Activated CD8-positive, alpha-beta memory T cell treated with anti-CD3 and anti-CD28 coated beads for 24 hours (primary cell): Measurements from ENCODE around the gene AAK1.
"Not testable (repeated sequence)": the region's sequence is repeated elsewhere in the genome, so short reads cannot be mapped to it uniquely, and the experiment has no call there.

Experiments used
- DNase-seq: peaks from one replicate; pipeline ENCODE4 v3.0.0-alpha.2; 2020

AAK1 gene

DNA sequence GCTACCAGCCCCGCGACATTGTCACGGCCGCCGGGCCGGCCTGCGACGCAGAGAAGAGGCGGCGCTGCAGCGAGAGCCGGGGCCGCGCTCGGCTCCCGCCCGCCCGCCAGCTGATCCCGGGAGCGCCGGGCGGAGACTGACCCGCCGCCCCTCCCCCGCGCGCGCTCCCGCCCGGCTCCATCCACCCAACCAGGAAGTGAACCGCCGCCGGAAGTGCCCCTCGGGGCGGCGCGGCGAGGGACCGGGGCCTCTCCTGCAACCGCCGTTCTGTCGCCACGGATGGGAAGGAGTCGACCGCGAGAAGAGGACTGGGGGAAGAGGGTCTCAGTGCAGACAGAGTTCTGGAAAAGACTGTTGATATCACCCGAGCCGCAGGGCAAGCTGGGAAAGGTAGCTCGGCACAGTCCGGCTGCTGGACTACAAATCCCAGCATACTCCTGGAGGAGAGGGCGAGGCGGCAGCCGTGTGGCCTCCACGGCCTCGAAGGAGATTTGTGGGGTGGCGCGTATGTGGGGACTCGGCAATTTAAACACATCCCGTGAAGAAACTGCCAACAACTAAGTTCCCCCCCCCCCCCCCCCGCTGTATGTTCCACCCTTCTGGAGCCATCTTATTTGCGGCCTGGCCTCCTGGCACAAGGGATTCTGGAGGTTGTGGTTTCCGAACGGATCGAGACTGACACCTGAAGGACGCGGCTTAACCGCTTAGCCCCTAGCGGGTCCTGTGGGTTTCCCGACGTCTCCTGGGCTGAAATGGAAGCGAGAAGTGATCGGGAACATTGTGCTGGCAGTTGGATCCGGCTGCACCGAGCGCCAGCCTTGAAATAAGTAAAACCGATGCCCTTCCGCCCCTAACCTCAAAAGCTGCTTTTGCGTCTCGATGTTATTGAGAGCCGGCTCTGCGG lies at the start of gene AAK1:
Gene AAK1 (minus strand): TSS at position 138 of the 904 bp plus-strand sequence. CDS start 699 bp downstream, outside the sequence.
- DNase-seq = peak; percentile 96

GRCh38 chr2:69692424-69692823 lies 48.9 kb upstream of the AAK1 start:
- DNase-seq = no peak

GRCh38 chr2:69689969-69690368 lies 46.4 kb upstream of the AAK1 start:
- DNase-seq = no peak

DNA sequence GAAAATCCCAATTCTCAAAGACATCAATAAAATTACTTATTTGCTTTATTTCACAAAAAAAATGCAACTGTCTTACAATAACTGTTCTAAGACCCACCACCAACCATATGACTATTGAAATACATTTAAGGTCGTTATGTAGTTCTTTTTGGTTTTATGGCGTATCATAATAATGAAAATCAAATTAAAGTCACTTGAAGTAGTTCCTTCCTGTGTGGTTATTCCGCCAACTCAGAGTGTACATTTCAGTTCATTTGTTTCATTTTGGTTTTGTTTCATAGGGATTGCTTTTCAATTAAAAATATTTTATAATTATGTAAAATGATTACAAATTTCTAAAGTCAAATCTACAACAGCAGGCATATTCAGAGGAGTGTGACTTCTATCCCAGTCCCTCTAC lies 45.9 kb upstream of the AAK1 start:
- no peak for DNase-seq

DNA sequence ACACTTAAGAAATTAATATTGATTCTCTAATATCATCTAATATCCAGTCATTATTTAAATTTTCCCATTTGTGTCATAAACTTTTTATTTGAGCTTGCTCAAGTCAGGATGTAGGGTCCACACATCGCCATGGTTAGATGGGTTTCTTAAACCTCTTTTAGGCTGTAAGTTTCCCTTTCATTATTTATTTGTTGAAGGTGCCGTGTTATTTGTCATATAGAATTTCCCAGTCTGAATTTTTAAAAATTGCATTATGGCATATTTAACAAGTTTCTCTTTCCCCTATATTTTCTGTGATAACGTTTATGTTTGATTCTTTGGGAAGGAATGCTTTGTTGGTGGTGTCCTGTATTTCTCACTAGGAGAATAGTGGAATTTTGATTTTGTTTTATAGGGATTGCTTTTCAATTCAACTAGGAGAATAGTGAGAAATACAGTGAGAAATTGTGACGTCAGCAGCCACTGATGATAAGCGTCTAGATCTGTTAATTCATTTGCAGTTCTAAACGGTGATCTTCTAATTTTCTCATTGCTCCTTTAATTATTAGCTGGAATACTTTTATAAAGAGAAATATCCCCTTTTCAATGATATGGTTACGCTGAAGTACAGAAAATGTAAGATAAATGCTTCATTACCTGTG lies 44.6 kb upstream of the AAK1 start:
- DNase-seq = no peak

- DNase-seq = no peak
Observed at GRCh38 chr2:69686813-69687212, 43.3 kb upstream of the AAK1 start.

DNA sequence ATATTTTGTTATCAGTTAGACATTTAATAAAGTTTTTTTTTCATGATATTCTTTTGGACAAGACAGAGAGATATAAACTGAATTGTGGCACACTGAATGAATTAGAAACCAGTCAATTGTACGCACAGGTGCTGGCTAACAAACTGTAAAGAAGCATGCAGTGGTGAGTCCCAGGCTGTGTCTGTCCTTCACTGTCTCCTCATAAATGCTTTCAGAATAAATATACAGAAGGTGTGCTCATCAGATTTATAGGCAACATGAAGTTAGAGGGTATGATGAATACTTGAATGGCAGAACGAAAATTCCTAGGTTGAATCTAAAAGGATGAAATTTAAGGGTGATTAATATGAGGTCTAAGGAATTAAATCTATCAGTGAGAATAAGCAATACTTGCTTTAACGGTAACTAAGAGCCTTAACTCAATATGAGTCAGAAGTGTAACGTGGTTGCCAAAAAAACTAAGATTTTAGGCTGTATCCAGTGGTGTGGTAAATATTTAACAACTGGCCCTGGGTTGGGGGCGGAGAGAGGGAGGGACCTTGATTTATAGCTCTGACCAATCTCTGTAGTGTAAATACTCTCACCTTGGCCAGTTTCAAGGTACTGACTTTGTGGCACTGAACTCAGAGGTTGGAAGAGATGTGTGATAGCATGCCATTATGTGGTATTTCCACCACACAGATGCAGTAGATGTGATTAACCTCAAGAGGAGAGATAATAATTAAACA lies 41.9 kb upstream of the AAK1 start:
- DNase-seq = no peak

DNA sequence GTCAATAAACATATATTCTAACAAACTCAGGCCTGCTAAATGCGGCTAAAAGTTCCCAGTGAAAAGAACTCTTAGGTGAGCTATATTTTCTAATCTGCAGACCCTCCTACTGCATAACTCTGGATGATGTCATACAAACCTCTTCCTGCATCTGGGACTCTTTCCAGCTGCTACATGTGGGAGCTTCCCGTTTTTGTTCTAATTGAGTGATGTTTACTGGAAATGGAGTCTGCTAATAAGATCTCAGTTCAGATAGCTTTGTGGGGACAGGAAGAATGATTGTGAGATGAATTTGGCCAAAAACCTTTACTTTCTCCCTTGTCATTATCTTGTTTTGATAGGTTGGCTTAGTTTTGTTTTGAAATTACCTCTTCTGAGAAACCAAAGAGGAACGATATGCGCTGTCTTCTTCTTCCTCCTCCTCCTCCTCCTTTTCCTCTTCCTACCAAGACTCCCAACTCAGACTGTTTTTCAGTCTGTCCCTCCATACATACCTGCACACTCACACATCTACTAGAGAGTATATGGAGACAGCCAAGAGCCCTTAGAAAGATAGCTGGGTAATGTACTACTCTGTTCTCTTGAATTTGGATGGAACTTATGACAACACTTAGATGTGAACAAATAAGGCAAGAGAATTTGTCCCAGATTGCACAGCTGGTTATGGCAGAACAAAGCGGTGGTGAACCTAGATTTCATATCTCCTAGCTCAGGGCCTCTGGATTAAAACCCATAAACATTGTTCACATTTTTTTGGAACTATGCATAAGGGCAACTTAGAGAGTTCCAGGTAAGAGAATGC lies 39.8 kb upstream of the AAK1 start:
- no peak for DNase-seq

GRCh38 chr2:69682525-69682924 lies 39.0 kb upstream of the AAK1 start:
- DNase-seq = no peak

DNA sequence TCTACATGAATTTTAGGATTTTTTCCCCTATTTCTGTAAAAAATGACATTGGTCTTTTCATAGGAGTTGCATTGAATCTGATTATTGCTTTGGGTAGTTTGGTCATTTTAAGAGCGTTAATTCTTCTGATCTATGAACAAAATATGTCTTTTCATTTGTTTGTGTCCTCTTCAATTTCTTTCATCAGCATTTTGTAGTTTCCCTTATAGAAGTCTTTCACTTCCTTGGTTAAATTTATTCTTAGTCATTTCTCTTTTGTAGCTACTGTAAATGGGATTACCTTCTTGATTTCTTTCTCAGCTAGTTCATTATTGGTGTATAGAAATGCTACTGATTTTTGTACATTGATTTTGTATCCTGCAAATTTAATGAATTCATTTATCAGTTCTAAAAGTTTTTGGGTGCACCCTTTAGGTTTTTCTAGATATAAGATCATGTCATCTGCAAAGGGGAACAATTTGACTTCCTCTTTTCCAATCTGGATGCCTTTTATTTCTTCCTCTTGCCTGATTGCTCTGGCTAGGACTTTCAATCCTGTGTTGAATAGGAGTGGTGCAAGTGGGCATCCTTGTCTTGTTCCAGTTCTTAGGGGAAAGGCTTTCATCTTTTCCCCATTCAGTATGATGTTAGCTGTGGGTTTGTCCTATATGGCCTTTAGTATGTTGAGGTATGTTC lies 36.6 kb upstream of the AAK1 start:
- no peak for DNase-seq

DNA sequence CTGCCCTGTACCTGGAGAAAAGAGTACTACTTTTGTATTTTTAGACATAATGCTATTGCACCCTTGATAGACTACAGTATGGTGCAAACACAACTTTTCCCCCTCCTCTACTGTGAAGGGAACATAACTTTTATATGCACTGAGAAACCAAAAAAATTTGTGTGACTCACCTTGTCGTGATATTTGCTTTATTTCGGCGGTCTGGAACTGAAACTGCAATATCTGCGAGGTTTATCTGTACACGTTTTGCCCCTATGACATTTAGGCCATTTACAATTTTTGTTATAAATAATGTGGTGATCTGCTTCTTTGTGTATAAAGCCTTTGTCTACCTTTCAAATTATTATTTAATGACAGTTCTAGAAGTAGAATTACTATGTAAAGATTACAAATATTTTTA lies 34.4 kb upstream of the AAK1 start:
- DNase-seq = no peak

DNA sequence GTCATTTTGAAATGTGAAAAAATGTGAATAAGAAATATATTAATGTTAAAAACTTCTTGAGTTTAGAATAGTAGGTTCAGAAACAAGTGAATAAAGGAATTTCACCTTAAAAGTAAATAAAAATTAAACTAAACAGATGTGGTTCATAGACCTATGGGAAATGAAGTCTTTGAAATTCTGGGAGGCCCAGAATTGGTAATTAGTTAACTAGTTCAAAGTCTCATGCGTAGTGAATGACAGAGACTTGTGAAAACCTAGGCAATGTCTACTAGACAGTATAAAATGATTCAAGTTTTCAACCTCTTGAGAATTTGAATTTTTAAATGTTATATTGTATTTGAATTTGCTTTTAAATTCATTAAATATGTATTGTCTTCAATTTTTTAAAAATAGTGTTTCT lies 32.6 kb upstream of the AAK1 start:
- DNase-seq = no peak

GRCh38 chr2:69674316-69674670 lies 30.8 kb upstream of the AAK1 start:
- no peak for DNase-seq

DNA sequence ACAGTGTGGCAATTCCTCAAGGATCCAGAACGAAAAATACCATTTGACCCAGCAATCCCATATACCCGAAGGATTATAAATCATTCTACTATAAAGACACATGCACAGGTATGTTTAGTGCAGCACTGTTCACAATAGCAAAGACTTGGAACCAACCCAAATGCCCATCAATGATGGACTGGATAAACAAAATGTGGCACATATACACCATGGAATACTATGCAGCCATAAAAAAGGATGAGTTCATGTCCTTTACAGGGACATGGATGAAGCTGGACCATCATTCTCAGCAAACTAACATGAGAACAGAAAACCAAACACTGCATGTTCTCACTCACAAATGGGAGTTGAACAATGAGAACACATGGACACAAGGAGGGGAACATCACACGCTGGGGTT lies 29.6 kb upstream of the AAK1 start:
- DNase-seq = not testable (repeated sequence)

DNA sequence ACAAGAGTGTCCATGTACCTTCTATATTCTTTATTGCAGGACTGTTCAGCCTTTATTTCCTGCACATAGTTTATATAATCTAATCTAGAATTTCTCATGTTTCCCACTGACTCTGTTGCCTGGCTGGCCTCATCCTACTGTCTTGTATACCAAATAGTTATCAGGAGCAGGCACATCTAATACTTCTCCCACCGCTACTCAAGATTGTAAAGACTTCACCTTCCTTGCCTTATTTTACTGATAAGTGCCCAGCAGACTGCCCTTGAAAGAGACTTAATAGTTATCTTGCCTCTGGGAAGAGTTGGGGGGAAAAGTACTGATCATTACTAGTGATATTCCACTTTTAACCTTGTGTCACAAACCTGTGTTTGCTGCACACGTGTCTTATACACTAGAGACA lies 26.1 kb upstream of the AAK1 start:
- no peak for DNase-seq

- no peak for DNase-seq
Observed at GRCh38 chr2:69668598-69668997, 25.1 kb upstream of the AAK1 start.

GRCh38 chr2:69667805-69668382 lies 24.4 kb upstream of the AAK1 start:
- no peak for DNase-seq

DNA sequence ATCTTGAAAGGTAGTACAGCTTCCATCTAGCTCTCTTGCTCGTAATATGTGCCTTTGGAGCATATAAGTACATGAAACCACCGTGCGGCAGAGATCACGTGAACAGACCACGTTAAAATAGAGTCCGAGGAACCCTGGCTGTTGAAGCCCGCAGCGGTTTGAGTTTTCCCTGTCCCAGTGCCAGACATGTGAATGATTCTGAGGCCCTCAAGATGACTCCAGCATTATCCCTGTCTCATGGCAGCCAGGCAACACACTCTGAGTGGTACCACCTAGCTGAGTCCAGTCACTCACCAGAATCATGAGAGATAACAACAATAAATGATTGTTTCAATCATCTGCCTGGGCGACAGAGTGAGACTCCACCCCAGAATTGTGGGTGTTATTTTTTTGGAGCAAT lies 21.6 kb upstream of the AAK1 start:
- DNase-seq = no peak

GRCh38 chr2:69663860-69664259 lies 20.3 kb upstream of the AAK1 start:
- DNase-seq = no peak

DNA sequence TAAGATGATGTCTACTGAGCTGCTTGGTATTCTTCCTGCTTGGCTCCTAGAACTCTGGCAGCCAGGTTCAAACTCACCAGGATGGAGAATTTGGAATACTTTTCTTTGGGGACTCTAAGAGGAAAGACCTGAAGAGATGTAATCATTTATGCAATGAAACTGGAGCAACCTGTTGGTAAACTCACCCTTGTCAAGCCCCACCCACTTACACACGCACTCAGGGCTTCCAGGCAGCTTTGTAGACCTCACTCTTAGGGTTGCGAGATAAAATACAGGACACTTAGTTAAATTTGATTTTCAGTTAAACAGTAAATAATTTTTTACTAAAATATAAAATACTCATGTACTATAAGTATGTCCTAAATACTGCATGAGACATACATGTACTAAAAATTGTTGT lies 19.0 kb upstream of the AAK1 start:
- DNase-seq = not testable (repeated sequence)

GRCh38 chr2:69660637-69661036 lies 17.1 kb upstream of the AAK1 start:
- DNase-seq = no peak

GRCh38 chr2:69659941-69660483 lies 16.5 kb upstream of the AAK1 start:
- no peak for DNase-seq
